ENCODE results near the gene GABRG3. TPM values are rescaled to one million over a fixed set of nuclear protein-coding genes. Genes with fewer than 3 reads are reported as not detected.
A peak's percentile ranks its signal among the peaks of the same experiment; 100 is the strongest.

GABRG3 gene
- total RNA-seq, 1 experiment from 2014 or later: not detected

GRCh38 chr15:27062951-27063350, 92.0 kb downstream of the GABRG3 start:
- no peak for DNase-seq (ENCODE audit: low read depth)

- no peak for DNase-seq (ENCODE audit: low read depth)
Observed at GRCh38 chr15:27064080-27064479, 93.1 kb downstream of the GABRG3 start.

GRCh38 chr15:27065151-27065550, 94.2 kb downstream of the GABRG3 start:
- no peak for DNase-seq (ENCODE audit: low read depth)

- no peak for DNase-seq (ENCODE audit: low read depth)
Observed at GRCh38 chr15:27065785-27066184, 94.8 kb downstream of the GABRG3 start.

- no peak for DNase-seq (ENCODE audit: low read depth)
Observed at GRCh38 chr15:27066446-27066845, 95.5 kb downstream of the GABRG3 start.

- DNase-seq (ENCODE audit: low read depth): no peak
Observed at GRCh38 chr15:27067175-27067574, 96.2 kb downstream of the GABRG3 start.

- no peak for DNase-seq (ENCODE audit: low read depth)
Observed at GRCh38 chr15:27070841-27071240, 99.9 kb downstream of the GABRG3 start.

- DNase-seq (ENCODE audit: low read depth): no peak
Observed at GRCh38 chr15:27074179-27074578, 103.2 kb downstream of the GABRG3 start.

- DNase-seq (ENCODE audit: low read depth): no peak
Observed at GRCh38 chr15:27077790-27078189, 106.8 kb downstream of the GABRG3 start.

- no peak for DNase-seq (ENCODE audit: low read depth)
Observed at GRCh38 chr15:27081676-27082418, 110.9 kb downstream of the GABRG3 start.

GRCh38 chr15:27082526-27082925, 111.5 kb downstream of the GABRG3 start:
- no peak for DNase-seq (ENCODE audit: low read depth)

- no peak for DNase-seq (ENCODE audit: low read depth)
Observed at GRCh38 chr15:27084844-27085243, 113.9 kb downstream of the GABRG3 start.

GRCh38 chr15:27086149-27086548, 115.2 kb downstream of the GABRG3 start:
- DNase-seq (ENCODE audit: low read depth): no peak

GRCh38 chr15:27086805-27087204, 115.8 kb downstream of the GABRG3 start:
- no peak for DNase-seq (ENCODE audit: low read depth)

- DNase-seq (ENCODE audit: low read depth): no peak
Observed at GRCh38 chr15:27087651-27088583, 116.9 kb downstream of the GABRG3 start.

GRCh38 chr15:27088584-27089232, 117.7 kb downstream of the GABRG3 start:
- DNase-seq (ENCODE audit: low read depth): no peak

- no peak for DNase-seq (ENCODE audit: low read depth)
Observed at GRCh38 chr15:27089233-27089586, 118.2 kb downstream of the GABRG3 start.

- DNase-seq (ENCODE audit: low read depth): no peak
Observed at GRCh38 chr15:27089676-27090075, 118.7 kb downstream of the GABRG3 start.

- DNase-seq (ENCODE audit: low read depth): peak; percentile 2
Observed at GRCh38 chr15:27091270-27091940, 120.4 kb downstream of the GABRG3 start.

GRCh38 chr15:27092390-27092789, 121.4 kb downstream of the GABRG3 start:
- DNase-seq (ENCODE audit: low read depth): no peak

GRCh38 chr15:27094235-27094634, 123.3 kb downstream of the GABRG3 start:
- DNase-seq (ENCODE audit: low read depth): no peak

All from RPMI7951 (cell line).